HepG2 (cell line): Measurements from ENCODE around the gene SSU72. TPM values are rescaled to one million over a fixed set of nuclear protein-coding genes. Genes with fewer than 3 reads are reported as not detected.

Source experiments
- ATAC-seq: fragments of 200-7000 bp; cut with Tn5 transposase; 3 replicates; pipeline ENCODE4 v1.9.1; 2020; ENCODE audit warnings: mild to moderate bottlenecking, moderate library complexity
- BruUV-seq: library from RNA; stranded (reverse); fragments of 400-500 nt; replicated peaks from 2 replicates; lab custom pipeline; 2021; lab: Mats Ljungman, UMichigan
- CTCF ChIA-PET: fragments of 300-600 bp; formaldehyde crosslinking; extraction: SDS; loops from one replicate; lab custom pipeline; 2021; ENCODE audit warnings: low total read pairs, inconsistent platforms, low intra/inter-chr PET ratio; lab: Yijun Ruan, JAX
- POLR2A ChIA-PET: fragments of 350-600 bp; sonication (Branson Sonifier 250); formaldehyde crosslinking; loops from one replicate; lab custom pipeline; 2020; ENCODE audit warnings: antibody characterized with exemption, inconsistent platforms; lab: Yijun Ruan, JAX
- DNase-seq: peaks from one replicate; pipeline ENCODE4 v3.0.0-alpha.2; 2015; ENCODE audit warnings: low spot score
- FAIRE-seq: peaks from 3 replicates; lab custom pipeline; 2011; peaks lifted over from hg19 to GRCh38; lab: Jason Lieb, UNC
- H2AFZ ChIP-seq: one replicate; pipeline ENCODE4 v1.6.1; 2011; ENCODE audit warnings: low read length, inconsistent platforms
- H3K27ac ChIP-seq: fragments of 300-600 bp; 3 replicates; pipeline ENCODE4 v1.8.0; 2011; ENCODE audit warnings: mixed run types, mild to moderate bottlenecking, mixed read lengths, low read length, inconsistent platforms; ENCODE audit not compliant: insufficient read depth; ENCODE audit errors: extremely low read length
- H3K27me3 ChIP-seq, 2 experiments: fragments of 200-600 bp in 1 of 2; 2 replicates in 1 of 2; 3 replicates in 1 of 2; pipeline versions ENCODE4 v1.6.0 to v1.8.0; 2011; ENCODE audit warnings: low read length in 2 of 2, mild to moderate bottlenecking in 2 of 2, moderate library complexity in 2 of 2, inconsistent platforms in 1 of 2; ENCODE audit not compliant: insufficient read depth in 2 of 2, control insufficient read depth in 1 of 2
- H3K36me3 ChIP-seq, 2 experiments: fragments of 200-600 bp in 1 of 2; replicated peaks in 1 of 2; 2 replicates in 1 of 2; 3 replicates in 1 of 2; pipeline versions ENCODE4 v1.5.1 to v1.8.0; 2011; ENCODE audit warnings: low read length in 2 of 2, inconsistent platforms in 1 of 2; ENCODE audit not compliant: insufficient read depth in 2 of 2, control insufficient read depth in 1 of 2
- H3K4me1 ChIP-seq: 2 replicates; pipeline ENCODE4 v1.5.1; 2012; ENCODE audit warnings: low read length, inconsistent platforms; ENCODE audit not compliant: insufficient read depth
- H3K4me2 ChIP-seq: 2 replicates; pipeline ENCODE4 v1.6.0; 2011; ENCODE audit warnings: low read depth, low read length, inconsistent platforms
- H3K4me3 ChIP-seq, 3 experiments: fragments of 200-600 bp in 1 of 3; sonication (generic), shearing (Covaris generic) in 1 of 3; replicated peaks in 1 of 3; 2 replicates each; pipeline ENCODE4 v1.5.1; 2011 to 2016; ENCODE audit warnings: low read length in 3 of 3, inconsistent platforms in 2 of 3, low read depth in 2 of 3, mild to moderate bottlenecking in 2 of 3, control low read depth in 1 of 3, mixed read lengths in 1 of 3; ENCODE audit not compliant: insufficient read depth in 1 of 3
- H3K79me2 ChIP-seq: one replicate; pipeline ENCODE4 v1.6.1; 2011; ENCODE audit warnings: low read length, inconsistent platforms; ENCODE audit not compliant: insufficient read depth
- H3K9ac ChIP-seq: 2 replicates; pipeline ENCODE4 v1.6.0; 2011; ENCODE audit warnings: mild to moderate bottlenecking, low read depth, low read length, inconsistent platforms; ENCODE audit not compliant: insufficient read depth
- H3K9me3 ChIP-seq: 2 replicates; pipeline ENCODE4 v1.5.1; 2012; ENCODE audit warnings: mild to moderate bottlenecking, low read length
- H4K20me1 ChIP-seq: 2 replicates; pipeline ENCODE4 v1.6.0; 2011; ENCODE audit warnings: inconsistent platforms, mild to moderate bottlenecking, low read length, moderate library complexity; ENCODE audit not compliant: insufficient read depth
- AGO2 ChIP-seq: fragments of 200-400 bp; formaldehyde crosslinking; optimal IDR thresholded peaks from 2 replicates; pipeline ENCODE3; 2017; ENCODE audit warnings: mild to moderate bottlenecking, low read depth, low read length, moderate library complexity
- KDM2A ChIP-seq: sonication (generic); formaldehyde crosslinking; IDR thresholded peaks from 2 replicates; pipeline ENCODE4 v1.4.0; 2020; ENCODE audit warnings: low read depth, missing genetic modification reagents, borderline replicate concordance
- POLR2AphosphoS5 ChIP-seq: IDR thresholded peaks from 2 replicates; pipeline ENCODE4 v1.6.1; 2012; ENCODE audit warnings: low read depth, low read length
- ZNF451 ChIP-seq: sonication (generic); formaldehyde crosslinking; IDR thresholded peaks from 2 replicates; pipeline ENCODE4 v1.5.0; 2020; ENCODE audit warnings: mild to moderate bottlenecking, missing genetic modification reagents
- WGBS: methylation state at CpG from one replicate; pipeline ENCODE4 v1.1.6; 2017; ENCODE audit warnings: low lambda C conversion rate; 5-methylcytosine and 5-hydroxymethylcytosine counted together
- in situ Hi-C: cut with HindIII; loops from 2 replicates; pipeline ENCODE4 v1.10.0; 2017; ENCODE audit warnings: low pct_unique_long_range_greater_than_20kb; ENCODE audit not compliant: extremely low pct_ligation_motif_present
- intact Hi-C: fragments of 100-400 bp; cut with micrococcal nuclease; formaldehyde crosslinking; loops from one replicate; pipeline ENCODE4 v1.10.0; 2022; ENCODE audit not compliant: unreplicated experiment
- polyA plus RNA-seq, 8 experiments: library from polyadenylated mRNA; depleted of rRNA in 3 of 8; stranded (reverse) in 7 of 8; unstranded in 1 of 8; fragments of >200 nt; fragmentation: Illumina TruSeq in 4 of 8; extraction: Trizol in 4 of 8; gene quantifications; 2 replicates each; pipeline versions ENCODE4 v1.2.1 to v1.2.3, GENCODE V29; 2011 to 2016; ENCODE audit warnings: low read depth in 4 of 8, missing spikeins in 1 of 8, mixed read lengths in 1 of 8; ENCODE audit not compliant: insufficient read depth in 1 of 8
- total RNA-seq, 5 experiments: library from RNA; depleted of rRNA; stranded (reverse); fragments of >200 nt; fragmentation: Illumina TruSeq; extraction: Trizol; gene quantifications; 2 replicates each; pipeline ENCODE4 v1.2.3, GENCODE V29; 2016; ENCODE audit warnings: low read depth in 1 of 5
- TF ChIP-seq, protein P1 (sequence below): sonication (generic); formaldehyde crosslinking; IDR thresholded peaks from 2 replicates; pipeline ENCODE4 v1.4.0; 2020; ENCODE audit warnings: missing genetic modification reagents

The SSU72 gene
- total and polyA plus RNA-seq, 2 of the 13 experiments (the other 11 are each of a cell fraction or from before 2014, with no cell fraction given): 42.8 to 67.1 TPM

DNA sequence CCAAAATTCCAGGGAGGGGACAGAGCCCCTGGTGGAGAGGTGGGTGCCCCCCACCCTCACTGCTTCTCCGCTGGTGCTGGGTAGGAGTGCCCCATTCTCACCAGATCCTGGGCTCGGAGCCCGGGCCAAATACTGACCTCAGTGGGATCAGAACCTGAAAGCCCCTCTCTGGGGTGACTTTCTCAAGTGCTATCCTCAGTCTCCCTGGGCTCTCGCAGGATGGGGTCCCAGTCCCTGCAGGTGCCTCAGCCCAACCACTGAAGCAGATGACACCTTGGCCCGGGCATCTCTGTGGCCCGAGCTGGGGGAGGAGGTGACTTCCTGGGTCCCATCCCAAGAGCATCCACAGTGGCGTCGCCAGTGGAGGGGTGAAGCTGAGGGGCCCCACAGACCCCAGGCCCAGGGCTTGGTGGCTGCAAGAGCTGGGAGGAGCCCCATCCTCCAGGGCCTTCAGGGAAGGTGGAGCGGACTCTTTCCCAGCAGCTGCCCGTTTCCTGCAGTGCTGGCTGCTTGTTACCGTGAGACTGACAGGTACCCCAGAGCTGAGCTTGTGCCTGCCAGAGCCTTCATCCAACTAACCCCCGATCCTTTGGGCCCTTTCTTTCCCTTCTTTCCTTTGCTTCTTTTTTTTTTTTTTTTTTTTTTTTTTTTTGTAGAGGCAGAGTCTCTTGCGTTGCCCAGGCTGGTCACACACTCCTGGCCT, 29.2 kb upstream of the SSU72 start:
- no peak overlapping the region for H3K9ac ChIP-seq
- no peaks in the 10 kb centered on the region for H4K20me1 ChIP-seq
- H3K27me3 ChIP-seq: peaks cover 1 to 9% of the 10 kb centered on the region in 2 experiments; a peak in 2 of 5 replicates
- H3K27ac ChIP-seq: no peak overlapping the region
- intact Hi-C loops: no loop called here
- FAIRE-seq: no peak
- H3K4me1 ChIP-seq: peaks cover 37% of the 10 kb centered on the region
- no peak overlapping the region for H2AFZ ChIP-seq
- TF ChIP-seq, protein P1, sequence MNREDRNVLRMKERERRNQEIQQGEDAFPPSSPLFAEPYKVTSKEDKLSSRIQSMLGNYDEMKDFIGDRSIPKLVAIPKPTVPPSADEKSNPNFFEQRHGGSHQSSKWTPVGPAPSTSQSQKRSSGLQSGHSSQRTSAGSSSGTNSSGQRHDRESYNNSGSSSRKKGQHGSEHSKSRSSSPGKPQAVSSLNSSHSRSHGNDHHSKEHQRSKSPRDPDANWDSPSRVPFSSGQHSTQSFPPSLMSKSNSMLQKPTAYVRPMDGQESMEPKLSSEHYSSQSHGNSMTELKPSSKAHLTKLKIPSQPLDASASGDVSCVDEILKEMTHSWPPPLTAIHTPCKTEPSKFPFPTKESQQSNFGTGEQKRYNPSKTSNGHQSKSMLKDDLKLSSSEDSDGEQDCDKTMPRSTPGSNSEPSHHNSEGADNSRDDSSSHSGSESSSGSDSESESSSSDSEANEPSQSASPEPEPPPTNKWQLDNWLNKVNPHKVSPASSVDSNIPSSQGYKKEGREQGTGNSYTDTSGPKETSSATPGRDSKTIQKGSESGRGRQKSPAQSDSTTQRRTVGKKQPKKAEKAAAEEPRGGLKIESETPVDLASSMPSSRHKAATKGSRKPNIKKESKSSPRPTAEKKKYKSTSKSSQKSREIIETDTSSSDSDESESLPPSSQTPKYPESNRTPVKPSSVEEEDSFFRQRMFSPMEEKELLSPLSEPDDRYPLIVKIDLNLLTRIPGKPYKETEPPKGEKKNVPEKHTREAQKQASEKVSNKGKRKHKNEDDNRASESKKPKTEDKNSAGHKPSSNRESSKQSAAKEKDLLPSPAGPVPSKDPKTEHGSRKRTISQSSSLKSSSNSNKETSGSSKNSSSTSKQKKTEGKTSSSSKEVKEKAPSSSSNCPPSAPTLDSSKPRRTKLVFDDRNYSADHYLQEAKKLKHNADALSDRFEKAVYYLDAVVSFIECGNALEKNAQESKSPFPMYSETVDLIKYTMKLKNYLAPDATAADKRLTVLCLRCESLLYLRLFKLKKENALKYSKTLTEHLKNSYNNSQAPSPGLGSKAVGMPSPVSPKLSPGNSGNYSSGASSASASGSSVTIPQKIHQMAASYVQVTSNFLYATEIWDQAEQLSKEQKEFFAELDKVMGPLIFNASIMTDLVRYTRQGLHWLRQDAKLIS (CRISPR knock-in tag): no peak
- TF ChIP-seq POLR2AphosphoS5: no peak
- TF ChIP-seq ZNF451: no peak
- no peak for TF ChIP-seq AGO2
- TF ChIP-seq KDM2A (CRISPR knock-in tag): 0 out of 2 replicates have a peak, but pooled peaks have one; percentile 2
- TF ChIP-seq, all 625 proteins: peak for 1
- Histone ChIP-seq H3K79me2 (no peaks in the 10 kb centered on the region), H3K4me3 (no peak overlapping the region), H3K4me2 (no peak overlapping the region), H3K9me3 (no peaks in the 10 kb centered on the region), H3K36me3 (no peaks in the 10 kb centered on the region)
- BruUV-seq: no TSS peak
- 15% methylated on average over 4 of the region's 13 CpGs for WGBS
- ATAC-seq: 0 out of 3 replicates have a peak, but pooled peaks have one; percentile 7
- in situ Hi-C loops: no loop called here
- POLR2A ChIA-PET: interaction anchor here (1.4 kb wide), 1 partner anchor 11 kb away, joined by 13 read pairs; the partner anchor contains the start of gene MIB2
- no peak for DNase-seq
- CTCF ChIA-PET: no interaction called here
